NCI-H2196 (cell line): ENCODE results near the gene CELF1.
A peak's percentile ranks its signal among the peaks of the same experiment; 100 is the strongest.
"Not testable (repeated sequence)": the region's sequence is repeated elsewhere in the genome, so short reads cannot be mapped to it uniquely, and the experiment has no call there.

Source experiments
- DNase-seq: peaks from one replicate; lab custom pipeline; 2025; ENCODE audit not compliant: unreplicated experiment; lab: John Stamatoyannopoulos, UW

Gene CELF1

DNA sequence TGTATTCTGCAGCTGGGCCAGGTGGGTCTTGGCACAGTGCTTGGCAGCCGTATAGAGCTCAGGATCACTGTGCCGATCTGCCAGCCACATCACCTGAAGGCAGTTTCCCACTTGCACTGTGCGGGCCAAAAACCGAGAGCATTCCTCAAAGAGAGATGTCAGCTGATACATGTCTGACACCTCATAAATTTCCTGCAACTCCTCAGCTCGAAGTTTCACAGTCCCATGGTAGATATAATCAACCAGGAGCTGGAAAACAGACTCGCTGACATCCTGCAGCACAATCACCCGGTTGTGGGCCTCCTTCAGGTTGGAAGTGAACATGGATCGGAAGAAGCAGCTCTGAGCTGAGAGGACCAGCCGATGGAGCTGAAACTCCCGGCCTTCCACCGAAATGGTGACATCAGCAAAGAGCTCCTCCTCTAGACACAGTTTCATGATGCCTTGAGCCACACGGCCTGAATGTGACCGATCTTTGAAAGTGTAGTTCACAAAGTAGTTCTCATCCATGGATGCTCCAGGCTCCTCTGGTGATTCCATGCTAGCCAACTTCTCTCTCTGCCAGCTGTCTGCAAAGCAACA is 24.6 kb upstream of the CELF1 start:
- DNase-seq = no peak

DNA sequence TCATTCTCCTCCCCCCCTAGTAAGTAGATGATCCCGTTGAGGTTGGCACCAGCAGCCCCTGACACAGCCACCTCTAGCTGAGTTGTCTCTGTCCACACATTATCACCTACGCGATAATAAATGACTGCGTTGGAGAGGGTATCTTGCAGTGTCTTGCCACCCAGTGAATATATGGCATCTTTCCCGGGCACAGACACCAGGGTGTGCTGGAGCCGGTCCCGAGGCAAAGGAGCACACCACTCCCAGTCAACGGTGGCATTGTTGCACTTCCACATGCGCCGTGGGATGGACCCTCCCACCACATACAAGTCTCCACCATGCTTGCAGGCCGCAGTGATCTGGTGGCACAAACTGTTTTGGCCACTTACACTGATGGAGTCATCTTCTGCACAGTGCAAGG is 20.4 kb upstream of the CELF1 start:
- DNase-seq = no peak

DNA sequence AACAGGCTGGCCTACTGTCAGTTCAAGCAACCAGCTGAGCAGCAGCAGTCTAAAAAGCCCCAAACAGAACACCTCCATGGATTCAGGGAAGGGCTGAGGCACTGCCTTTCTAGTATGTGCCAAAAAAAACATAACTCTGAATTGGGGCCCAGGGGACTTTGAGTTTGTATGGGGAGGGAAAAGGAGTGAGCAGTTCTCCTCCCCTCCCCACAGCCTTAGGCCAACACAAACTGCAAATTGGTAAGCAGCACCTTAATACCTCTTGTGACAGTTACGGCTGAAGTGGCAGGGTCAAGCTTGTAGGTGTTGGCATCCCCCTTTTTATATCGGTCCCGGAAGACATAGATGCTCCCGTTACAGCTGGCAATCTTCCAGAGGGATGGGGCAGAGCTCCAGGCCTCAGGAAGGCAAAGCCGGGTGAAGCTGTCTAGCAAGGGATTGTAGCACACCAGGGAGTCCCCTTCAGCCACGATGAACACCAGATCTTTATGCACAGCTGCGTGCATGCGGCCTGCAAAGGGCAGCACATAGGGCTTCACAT is 19.9 kb upstream of the CELF1 start:
- no peak for DNase-seq

DNA sequence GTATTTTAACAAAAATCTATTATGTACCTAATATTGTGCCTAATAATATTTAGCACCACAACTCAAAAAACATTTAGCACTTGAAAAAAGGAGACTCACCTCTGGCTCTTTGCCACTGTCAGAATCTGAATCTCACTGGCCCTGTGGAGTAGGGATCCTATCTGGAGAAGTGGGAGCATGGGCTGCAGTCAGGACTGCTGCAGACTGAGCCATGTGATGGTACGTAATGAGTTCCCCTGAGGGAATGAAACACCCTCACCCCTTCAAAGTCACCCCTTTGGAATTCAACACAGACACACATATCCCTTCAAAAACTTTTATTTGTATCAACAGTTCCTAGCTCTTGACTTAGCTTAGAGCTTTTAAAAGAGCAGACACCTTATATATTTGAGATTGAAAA is 19.0 kb upstream of the CELF1 start:
- DNase-seq = no peak

DNA sequence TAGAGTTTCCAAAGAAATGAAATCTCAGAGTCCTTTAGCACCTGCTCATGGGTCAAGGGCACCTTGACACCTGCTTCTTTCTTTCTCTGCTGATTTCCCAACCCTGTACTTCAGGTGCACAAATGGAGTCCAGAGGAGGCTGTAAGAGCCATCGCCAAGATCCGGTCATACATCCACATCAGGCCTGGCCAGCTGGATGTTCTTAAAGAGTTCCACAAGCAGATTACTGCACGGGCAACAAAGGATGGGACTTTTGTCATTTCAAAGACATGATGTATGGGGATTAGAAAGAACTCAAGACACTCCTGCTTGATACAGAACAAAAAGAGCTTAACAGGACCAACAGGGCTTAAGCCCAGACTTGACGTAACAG is 18.4 kb upstream of the CELF1 start:
- DNase-seq = no peak

DNA sequence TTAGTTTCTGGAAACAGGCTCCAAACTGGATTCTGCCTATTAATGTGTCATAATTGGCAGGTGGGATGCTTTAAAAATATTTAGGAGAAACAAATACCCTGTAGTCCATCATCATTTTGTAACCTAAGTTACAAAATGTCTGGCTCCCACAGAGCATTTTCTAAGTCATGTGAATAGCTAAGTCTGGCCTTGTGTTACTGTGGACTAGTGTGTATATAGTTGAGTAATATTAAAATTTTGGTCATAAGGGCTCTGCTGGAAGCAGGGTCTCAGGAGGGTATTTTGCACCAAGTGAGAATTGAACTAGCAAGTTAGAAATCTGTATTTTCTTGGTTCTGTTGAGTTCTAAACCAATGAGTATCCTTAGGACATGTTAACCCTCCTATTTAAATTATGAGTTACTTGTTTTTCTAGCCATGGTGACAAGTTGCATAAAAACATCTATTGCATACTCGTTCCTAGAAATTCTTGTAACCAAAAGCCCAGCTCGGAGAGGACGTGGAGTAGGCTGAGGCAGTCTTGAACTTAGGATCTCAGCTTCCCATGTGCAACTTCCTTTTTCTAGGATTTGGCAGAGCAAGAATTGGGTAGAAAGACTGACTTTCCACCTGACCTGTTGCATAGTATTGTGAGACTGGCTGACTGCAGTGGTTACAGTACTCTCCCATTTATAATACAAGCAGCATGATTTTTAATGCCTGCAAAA is 17.9 kb upstream of the CELF1 start:
- DNase-seq = no peak

DNA sequence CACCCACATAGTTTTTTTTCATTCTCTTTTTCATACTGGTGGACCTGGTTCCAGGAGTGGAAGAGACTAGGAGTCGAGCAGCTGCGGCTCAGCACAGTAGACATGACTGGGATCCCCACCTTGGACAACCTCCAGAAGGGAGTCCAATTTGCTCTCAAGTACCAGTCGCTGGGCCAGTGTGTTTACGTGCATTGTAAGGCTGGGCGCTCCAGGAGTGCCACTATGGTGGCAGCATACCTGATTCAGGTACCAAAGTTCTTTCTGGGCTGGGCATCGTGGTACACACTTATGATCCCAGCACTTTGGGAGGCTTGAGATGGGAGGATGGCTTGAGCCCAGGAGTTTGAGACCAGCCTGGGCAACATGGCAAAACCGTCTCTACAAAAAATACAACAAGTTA is 16.7 kb upstream of the CELF1 start:
- no peak for DNase-seq

DNA sequence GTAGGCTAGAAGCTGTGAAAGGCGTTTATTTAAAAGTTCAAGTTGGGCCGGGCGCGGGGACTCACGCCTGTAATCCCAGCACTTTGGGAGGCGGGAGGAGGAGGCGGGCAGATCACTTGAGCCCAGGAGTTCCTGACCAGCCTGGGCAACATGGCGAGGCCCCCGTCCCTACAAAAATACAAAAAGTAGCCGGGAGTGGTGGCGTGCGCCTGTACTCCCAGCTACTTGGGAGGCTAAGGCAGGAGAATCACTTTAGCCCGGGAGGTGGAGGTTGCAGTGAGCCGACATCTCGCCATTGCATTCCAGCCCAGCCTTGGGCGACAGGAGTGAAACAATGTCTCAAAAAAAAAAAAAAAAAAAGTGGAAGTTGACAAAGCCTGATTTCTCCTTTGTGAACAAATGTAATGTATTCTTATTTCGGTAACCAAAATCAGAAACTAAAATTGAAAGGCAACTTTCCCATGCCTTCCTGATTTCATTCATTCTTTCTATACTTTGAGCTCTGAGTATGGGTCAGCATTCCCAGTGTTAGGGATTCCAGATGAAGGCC is 13.3 kb upstream of the CELF1 start:
- DNase-seq = no peak

DNA sequence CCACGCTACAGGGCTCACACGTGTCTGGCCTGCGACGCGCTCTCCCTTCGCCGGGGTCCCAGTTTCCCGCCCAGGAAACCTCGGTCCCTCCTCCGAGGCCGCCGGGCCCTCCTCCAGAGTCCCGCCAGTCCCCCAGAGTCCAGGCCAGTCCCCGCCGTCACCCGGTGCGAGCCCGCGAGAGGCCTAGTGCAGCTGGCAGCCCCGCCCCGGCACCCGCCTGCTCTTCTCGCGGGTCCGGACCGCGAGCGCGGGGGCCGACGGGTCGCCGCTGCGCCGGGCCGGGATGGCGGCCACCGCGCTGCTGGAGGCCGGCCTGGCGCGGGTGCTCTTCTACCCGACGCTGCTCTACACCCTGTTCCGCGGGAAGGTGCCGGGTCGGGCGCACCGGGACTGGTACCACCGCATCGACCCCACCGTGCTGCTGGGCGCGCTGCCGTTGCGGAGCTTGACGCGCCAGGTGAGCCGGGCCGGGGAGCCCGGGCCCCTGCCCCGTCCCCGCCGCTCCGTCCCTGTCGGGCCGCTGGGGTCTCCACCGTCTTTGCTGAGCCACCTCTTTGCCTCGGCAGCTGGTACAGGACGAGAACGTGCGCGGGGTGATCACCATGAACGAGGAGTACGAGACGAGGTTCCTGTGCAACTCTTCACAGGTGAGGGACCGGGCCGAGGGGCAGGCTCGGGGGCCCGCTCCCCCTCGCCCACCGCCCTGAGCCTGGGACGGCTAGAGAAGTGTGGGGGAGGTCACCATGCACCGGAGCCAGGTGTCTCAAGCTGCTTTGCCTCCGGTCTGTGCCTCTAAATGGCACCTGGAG is 12.6 kb upstream of the CELF1 start, which contains the start of gene PTPMT1:
PTPMT1 (plus strand) TSS at position 260 of the 809 bp plus-strand sequence; CDS start at position 284, 24 bp downstream.
- DNase-seq = peak; percentile 64

DNA sequence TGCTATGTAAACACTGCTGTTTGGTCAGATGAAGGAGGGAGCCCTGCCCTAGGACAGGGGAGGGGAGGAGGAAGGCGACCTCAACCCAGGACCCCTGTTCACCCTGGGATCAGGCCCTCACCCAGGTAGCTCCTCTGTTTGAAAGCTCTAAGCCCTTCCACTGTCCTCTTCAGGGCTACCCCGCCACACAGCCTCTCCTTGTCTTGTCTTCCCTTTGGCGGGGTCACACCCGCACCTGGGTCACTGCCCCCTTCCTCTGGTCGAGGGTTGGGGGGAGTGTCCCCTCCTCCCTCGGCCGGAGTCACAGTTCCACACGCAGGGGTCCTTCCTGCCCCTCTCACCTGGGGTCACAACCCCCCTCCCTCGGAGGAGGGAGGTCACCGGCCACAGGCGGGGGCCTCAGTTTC is 12.0 kb upstream of the CELF1 start:
- no peak for DNase-seq

DNA sequence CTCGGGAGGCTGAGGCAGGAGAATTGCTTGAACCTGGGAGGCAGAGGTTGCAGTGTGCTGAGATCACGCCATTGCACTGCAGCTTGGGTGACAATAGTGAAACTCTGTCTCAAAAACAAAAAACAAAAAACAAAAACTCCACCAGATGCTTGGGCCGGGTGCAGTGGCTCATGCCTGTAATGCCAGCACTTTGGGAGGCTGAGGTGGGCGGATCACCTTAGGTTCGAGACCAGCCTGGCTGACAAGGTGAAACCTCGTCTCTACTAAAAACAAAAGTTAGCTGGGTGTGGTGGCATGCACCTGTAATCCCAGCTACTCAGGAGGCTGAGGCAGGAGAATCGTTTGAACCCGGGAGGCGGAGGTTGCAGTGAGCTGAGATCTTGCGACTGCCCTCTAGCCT is 11.4 kb upstream of the CELF1 start:
- not testable (repeated sequence) for DNase-seq

DNA sequence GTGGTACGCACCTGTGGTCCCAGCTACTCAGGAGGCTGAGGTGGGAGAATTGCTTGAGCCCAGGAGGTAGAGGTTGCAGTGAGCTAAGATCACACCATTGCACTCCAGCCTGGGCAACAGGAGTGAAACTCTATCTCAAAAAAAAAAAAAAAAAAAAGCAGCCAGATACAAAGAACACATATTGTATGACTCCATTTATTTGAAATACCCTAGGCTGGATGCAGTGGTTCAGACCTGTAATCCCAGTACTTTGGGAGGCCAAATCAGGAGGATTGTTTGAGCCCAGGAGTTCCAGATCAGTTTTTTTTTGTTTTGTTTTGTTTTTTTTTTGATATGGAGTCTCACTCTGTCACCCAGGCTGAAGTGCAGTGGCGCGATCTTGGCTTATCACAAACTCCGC is 9.5 kb upstream of the CELF1 start:
- DNase-seq = not testable (repeated sequence)

DNA sequence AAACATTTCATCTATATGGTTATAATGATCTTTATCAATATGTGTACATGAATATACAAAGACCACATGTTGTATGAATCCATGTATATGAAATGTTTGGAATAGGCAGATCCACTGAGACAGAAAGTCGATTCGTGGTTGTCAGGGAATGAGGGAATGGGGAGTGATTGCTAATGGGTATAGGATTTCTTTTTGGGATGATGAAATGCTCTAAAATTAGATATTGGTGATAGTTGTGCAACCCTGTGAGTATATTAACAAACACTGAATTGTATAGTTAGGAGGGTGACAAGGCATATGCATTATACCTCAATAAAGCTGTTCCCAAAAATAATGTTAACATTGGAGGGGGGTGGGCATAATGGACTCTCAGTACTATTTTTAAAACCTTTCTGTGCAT is 7.5 kb upstream of the CELF1 start:
- DNase-seq = no peak

DNA sequence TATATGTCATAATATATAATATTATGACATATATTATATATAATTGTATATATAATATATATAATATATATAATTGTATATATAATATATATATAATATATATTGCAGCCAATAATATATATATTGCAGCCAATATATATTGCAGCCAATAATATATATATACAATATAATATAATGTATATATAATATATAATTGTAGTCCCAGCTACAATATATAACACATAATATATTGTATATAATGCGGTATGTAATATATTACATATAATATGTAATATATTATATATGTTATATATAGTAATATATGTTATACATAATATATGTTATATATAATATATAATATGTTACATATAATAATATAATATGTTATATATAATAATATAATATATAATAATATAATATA is 5.8 kb upstream of the CELF1 start:
- no peak for DNase-seq

DNA sequence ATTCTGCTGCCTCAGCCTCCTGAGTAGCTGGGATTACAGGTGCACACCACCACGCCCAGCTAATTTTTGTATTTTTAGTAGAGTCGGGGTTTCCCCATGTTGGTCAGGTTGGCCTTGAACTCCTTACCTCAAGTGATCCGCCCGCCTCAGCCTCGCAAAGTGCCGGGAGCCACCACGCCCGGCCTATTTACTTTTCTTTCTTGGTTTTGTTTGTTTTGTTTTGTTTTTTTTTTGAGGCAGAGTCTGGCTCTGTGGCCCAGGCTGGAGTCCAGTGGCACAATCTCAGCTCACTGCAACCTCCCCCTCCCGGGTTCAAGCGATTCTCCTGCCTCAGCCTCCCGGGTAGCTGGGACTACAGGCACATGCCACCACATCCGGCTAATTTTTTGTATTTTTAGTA is 4.1 kb upstream of the CELF1 start:
- DNase-seq = not testable (repeated sequence)

DNA sequence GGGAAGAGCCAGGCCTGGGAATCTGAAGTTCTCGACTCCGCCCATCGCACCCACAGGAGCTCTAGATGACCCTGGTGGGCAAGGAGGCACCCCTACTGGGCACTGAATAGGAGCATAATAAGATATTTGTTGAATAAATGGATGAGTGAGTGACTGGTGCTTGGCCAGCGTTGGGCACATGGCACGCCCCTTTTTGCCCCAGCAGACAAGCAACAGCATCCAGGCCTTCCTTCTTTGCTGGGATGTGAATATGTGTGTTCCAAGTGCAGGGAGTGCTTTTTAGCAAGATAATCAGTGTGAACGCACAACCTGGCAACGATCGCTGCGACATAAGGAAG is 443 bp upstream of the CELF1 start:
- no peak for DNase-seq

DNA sequence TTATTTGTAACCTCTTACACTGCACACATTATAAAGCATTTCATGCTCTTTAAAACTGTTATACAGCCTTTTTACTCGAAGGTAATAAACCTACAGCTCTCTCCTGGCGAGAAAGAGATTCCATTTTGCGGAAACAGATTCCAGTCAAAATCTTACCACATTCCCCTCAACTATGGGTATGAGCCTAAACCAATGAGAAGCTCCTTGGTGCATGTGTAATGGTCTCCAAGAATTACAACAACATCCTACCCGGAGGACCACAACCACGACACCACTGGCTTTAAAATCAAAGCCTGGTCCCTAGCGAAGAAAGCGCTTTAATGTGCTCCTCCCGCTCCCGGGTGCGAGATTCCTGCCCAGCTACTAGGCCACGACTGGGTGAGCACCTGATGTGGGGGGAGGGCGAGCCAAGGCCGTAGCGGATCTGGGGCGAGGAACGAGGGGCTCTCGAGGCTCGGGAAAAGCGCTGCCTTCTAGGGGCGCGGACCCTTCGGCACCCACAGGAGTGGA is 821 bp downstream of the CELF1 start:
- DNase-seq = no peak

DNA sequence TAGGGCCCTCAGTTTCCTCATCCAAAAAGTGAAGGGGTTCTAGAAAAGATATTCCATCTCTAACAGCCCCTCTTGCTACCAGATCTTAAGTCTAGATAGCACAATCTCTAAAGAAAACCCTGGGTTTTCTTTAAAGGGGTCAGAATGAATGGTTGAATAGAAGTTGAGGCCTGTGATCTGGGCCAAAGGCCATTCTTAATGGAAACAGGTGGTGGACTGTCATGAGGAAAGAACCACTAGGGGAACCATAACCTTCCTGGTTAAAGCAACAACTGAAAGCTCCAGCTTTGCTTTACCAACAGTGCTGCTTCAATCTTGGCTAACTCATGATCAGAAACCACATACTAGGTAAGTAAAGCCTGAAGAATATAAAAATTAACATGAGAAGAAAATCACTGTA is 1.8 kb downstream of the CELF1 start:
- peak; percentile 15 for DNase-seq

DNA sequence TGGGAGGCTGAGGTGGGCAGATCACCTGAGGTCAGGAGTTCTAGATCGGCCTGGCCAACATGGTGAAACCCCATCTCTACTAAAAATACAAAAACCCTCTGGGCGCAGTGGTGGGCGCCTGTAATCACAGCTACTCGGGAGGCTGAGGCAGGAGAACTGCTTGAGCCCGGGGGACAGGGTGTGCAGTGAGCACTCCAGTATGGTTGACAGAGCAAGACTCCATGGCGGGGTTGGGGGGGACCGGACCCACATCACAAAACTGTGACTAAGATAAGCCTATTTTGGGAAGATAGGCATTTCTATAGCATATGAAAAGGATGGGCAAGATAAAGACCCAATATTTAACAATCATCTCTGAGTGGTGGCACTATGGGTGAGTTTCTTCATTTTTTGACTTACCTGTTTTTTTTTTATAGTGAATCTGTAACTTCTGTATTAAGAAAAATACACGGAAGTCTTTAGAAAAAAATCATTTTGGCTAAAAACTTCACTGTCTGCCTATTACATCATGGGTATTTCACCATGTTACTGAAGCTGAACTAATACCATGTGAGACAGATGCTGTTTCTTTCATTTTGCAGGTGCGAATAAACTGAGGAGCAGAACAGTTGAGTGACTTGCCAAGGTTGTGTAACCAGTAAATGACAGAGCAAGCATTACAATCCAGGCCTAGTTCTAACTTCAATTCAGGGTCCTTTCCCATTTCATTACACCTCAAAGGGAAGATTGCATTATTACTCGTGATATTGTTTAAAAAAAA is 2.5 kb downstream of the CELF1 start:
- no peak for DNase-seq

DNA sequence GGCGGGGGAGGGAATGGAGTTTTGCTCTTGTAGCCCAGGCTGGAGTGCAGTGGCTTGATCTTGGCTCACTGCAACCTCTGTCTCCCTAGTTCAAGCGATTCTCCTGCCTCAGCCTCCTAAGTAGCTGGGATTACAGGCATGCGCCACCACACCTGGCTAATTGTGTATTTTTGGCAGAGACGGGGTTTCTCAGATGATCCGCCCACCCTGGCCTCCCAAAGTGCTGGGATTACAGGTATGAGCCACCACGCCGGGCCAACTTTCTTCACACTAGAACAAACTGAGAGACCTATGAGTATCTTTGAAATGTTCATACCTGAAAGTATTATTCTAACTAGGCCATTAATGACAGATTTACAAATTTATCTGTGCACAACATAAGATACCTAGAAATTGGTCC is 6.7 kb downstream of the CELF1 start:
- not testable (repeated sequence) for DNase-seq

DNA sequence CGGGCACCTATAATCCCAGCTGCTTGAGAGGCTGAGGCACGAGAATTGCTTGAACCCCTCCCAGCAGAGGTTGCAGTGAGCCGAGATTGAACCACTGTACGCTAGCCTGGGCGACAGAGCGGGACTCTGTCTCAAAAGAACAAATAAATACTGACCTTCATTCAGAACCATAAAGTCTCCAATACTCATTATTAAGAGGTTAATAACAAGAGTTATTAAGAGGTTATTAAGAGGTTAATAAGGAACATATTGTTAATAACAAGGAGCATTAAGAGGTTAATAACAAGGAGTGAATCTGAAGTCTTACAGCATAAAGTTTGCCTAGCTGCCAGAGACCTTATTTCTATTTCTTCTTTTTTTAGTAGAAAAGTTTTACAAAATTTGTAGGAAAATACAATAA is 7.6 kb downstream of the CELF1 start:
- no peak for DNase-seq
